ENCODE results near the gene SURF4. TPM values are rescaled to one million over a fixed set of nuclear protein-coding genes. Genes with fewer than 3 reads are reported as not detected.

SURF4 gene
- total and polyA plus RNA-seq, 2 of the 13 experiments (the other 11 are each of a cell fraction or from before 2014, with no cell fraction given) = 220 to 265 TPM

GRCh38 chr9:133359399-133360175 is 16.3 kb downstream of the SURF4 start (continued):
- TF ChIP-seq SNAPC4 (CRISPR knock-in tag; IDR thresholded peaks at IDR 0.05) (no peak), HNRNPK (IDR thresholded peaks at IDR 0.05; ENCODE audit: low read depth, low read length, poor library complexity, severe bottlenecking) (no peak), LBX2 (CRISPR knock-in tag; IDR thresholded peaks at IDR 0.05; ENCODE audit: borderline replicate concordance) (no peak), ZFP1 (CRISPR knock-in tag; IDR thresholded peaks at IDR 0.05) (no peak), BRD4 (CRISPR knock-in tag; IDR thresholded peaks at IDR 0.05) (no peak), ZBTB7B (CRISPR knock-in tag; IDR thresholded peaks at IDR 0.05) (no peak), ZNF263 (CRISPR knock-in tag; IDR thresholded peaks at IDR 0.05) (peak; percentile 73; the same call in 1 of the 2 replicates), ZNF644 (CRISPR knock-in tag; IDR thresholded peaks at IDR 0.05; ENCODE audit: low read depth) (no peak), CBX5 (CRISPR knock-in tag; IDR thresholded peaks at IDR 0.05; ENCODE audit: borderline replicate concordance) (no peak), FOXM1 (CRISPR knock-in tag; IDR thresholded peaks at IDR 0.05) (no peak), GTF3A (CRISPR knock-in tag; conservative IDR thresholded peaks at IDR 0.05) (no peak), ZFP36 (IDR thresholded peaks at IDR 0.05; ENCODE audit: borderline replicate concordance, low read depth, low read length, partially characterized antibody) (no peak), ZNF589 (CRISPR knock-in tag; conservative IDR thresholded peaks at IDR 0.05) (no peak), IKZF5 (CRISPR knock-in tag; IDR thresholded peaks at IDR 0.05) (no peak), ZNF513 (CRISPR knock-in tag; conservative IDR thresholded peaks at IDR 0.05) (no peak), ZNF572 (CRISPR knock-in tag; IDR thresholded peaks at IDR 0.05) (no peak), TEAD3 (CRISPR knock-in tag; optimal IDR thresholded peaks at IDR 0.05; ENCODE audit: borderline replicate concordance) (peak; percentile 15), ZNF276 (CRISPR knock-in tag; IDR thresholded peaks at IDR 0.05; ENCODE audit: low read depth) (no peak)
